CD4-positive, alpha-beta T cell treated with Interferon alpha-2 for 1 hour (primary cell): ENCODE results near the gene CKS1B.

Experiments used
- DNase-seq, 2 donors: peaks; one replicate each; pipeline ENCODE4 v3.0.0-alpha.2; 2020 to 2022

CKS1B gene

DNA sequence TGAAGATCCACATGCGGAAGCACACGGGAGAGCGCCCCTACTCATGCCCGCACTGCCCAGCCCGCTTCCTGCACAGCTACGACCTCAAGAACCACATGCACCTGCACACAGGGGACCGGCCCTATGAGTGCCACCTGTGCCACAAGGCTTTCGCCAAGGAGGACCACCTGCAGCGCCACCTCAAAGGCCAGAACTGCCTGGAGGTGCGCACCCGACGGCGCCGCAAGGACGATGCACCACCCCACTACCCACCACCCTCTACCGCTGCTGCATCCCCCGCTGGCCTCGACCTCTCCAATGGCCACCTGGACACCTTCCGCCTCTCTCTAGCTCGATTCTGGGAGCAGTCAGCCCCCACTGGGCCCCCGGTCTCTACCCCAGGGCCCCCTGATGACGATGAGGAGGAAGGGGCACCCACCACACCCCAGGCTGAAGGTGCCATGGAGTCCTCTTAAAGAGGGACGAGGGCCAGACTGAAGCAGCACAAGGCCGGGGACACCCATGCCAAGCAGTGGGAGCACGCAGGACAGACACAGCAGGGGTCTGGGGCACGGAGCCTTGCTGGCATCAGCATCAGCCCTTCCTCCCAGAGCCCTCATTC is 41.9 kb downstream of the CKS1B start:
- DNase-seq, result peak; percentile 25 to 42

DNA sequence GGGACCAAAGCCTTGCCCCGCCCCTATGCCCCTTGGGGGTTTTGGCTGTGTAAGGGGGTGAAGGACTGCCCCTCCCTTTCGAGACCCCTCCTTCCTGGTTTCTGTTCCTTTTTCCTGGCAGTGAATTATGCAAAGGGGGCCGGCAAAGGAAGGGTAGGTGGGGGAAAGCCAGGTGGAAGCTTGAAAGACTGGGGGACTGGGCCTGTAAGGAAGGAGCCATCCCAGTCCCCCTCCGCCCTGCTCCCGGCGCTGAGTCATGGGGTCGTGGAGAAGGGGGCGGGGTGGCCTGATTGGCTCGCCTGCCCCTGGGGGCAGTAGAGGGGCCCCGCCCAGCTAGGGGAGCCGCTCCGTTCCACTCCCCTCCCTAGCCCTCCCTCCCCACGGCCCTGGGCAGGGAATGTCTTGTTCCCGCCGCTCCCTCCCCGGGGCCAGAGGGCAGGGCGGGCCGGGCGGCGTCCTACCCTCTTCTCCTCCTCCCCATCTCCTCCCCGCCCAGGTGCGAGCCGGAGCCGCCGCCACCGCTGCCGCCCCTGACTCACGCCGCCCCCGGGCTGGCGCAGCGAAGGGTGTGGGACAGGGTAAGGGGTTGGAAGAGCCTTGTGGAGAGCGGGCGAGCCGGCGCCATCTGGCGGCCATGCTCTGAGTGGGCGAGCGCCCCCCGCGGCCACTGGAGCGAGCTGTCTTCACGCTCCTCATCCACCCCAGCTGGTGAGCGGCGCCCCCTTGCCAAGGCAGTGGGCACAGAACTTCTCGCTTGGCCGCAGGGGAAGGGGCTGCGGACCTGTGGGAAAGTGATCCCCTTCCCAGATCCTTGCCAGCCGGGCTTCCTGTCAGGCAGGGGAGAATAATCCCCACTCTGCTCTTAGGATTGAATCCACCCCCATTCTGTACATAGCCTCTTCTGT is 42.8 kb downstream of the CKS1B start:
- DNase-seq, result peak; percentile 86 to 90

DNA sequence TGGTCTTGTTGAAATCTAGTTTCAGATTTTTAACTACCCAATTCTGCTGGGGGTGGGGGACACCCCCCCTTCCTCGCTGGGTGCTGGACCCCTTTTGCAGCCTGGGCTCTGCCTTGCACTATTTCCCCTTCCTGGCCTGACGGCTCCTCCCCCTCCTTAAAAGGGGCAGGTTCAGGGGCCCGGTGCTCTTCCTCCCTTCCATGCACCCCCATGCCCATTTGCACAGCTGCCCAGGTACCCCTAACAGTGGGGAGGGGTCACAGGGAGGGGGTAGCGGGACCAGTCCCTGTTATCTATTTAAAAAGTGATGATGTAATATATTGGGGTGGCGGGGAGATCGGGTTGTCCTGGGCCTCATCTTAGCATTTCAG is 43.5 kb downstream of the CKS1B start:
- DNase-seq, result no peak

DNA sequence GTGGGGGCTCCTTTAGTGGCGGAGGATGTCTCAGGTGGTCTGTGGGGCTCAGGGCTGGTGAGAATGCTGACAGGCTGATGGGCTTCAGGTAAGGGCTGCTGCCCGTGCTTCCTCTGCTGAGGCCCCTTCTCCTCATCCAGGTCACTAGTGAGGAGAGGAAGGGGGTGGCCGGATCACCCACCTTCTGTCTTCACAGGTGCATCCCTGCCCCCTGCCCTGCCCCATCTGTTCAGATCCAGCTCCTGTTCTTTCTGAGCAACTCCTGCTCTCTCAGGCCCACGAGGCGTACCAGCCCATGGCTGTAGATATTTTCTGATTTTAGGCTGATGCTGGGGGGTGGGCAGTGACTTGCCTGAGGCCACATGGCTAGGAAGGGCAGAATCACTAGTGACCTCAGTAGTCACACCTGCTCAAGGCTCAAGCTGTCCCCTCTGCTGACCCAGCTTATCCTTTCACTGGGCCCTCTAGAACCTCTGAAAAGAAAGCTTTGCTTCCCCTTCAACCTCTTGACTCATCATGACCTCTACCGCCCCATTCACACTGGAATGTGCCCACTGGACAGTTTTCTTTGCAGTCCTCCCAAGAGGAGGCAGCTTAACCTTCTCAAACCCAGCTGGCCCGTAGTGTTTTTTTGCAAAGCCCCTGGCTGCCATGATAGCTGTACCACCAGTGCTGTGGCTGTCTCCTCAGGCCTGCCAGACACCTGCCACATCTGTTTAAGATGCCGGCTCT is 44.3 kb downstream of the CKS1B start:
- no peak for DNase-seq

DNA sequence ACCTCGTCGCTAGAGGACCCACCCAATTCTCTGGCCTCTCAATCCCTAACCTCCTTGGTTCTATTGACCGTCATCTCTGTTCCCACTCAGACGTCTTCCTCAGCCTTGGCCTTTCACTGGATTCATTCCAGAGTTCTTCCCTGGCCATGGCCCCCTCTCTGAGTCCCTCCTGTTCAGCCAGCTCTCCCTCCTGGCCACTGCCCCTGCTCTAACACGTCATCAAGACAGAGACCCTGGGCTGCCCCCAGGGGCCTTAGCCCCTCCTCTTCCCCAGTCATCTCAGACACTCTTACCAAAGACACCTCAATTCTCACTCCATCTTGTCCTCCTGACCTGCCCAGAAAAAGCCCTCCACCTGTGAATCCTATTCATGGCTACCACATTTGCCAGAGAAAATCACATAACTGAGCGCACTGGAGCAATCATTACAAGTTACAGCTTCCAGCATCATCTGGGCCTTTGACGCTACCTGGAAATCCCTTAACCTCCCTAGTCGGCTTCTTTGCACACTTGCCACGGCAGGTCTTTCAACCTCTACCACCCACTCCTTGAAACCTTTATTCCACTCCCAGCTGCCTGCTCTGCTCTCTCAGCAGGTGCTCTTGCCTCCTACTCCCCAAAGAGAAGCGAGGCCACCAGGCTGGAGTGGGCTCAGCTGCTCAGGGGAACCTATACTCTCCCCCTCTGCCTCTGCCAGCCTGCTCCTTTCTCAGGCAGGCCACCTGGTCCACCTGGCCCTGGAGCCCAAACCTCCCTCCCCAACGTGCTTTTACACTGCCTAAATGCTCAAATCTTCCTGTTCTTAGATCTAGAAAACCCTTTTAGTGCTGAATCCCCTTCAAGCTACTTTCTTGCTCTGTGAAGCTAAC is 45.1 kb downstream of the CKS1B start:
- DNase-seq, result no peak

DNA sequence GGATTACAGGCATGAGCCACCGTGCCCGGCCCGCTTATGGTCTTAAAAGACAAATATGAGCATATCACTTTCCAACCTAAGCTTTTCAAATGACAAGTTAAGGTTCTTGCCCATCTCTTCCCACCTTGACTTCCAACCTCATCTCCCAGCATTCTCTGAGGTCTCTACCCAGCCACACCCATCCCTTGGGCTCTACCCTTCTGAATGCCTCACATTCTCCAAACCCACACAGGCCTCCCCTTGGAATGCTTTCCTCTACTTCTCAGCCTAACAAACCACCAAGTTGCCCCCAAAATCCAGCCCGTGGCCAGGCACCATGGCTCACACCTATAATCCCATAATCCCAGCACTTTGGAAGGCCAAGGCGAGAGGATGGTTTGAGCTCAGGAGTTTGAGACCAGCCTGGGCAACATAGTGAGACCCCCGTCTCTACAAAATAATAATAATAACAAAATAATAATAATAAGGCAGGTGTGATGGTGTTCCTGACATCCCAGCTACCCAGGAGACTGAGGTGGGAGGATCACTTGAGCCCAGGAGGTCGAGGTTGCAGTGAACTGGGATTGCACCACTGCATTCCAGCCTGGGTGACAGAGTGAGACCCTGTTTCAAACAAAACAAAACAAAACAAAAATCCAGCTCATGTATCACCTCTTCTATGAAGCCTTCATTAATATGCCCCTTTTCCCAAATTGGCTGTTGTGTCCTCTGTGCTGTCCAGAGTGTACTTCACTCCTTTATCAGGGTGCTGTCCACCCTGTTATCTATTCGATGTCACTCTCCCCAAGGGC is 47.9 kb downstream of the CKS1B start:
- no peak for DNase-seq

DNA sequence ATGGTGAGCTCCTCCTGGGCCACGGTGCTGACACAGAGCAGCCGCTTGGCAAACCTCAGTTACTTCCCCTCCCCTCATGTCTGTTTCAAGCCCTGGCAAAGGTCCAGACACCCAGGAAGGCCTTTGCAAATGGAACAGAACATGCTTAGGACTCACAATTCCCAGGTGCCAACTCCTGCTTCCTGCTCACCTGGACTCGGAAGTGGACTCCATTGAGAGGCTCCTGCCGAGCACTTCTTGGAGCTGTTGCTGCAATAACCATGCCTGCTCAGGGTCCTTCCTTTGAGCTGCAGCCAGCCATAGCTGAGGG is 48.4 kb downstream of the CKS1B start:
- no peak for DNase-seq

DNA sequence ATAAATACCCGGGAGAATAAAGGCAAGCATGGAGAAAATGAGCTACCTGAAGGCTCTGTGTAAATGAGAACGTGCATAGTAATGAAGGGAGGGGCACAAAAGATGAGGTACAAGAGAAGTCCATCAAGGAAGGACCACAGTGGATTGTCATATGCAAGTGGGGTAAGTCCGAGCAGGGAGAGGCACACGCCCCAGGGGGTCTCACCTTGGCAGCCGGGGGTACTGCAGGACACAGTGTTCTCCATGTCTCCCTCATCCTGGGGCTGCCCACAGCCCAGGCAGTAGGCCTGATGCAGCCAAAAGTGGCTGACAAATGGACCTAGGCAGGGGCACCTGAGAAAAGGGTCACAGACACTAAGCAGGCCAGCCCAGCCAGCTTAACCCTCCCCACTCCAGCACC is 49.1 kb downstream of the CKS1B start:
- DNase-seq, result no peak

DNA sequence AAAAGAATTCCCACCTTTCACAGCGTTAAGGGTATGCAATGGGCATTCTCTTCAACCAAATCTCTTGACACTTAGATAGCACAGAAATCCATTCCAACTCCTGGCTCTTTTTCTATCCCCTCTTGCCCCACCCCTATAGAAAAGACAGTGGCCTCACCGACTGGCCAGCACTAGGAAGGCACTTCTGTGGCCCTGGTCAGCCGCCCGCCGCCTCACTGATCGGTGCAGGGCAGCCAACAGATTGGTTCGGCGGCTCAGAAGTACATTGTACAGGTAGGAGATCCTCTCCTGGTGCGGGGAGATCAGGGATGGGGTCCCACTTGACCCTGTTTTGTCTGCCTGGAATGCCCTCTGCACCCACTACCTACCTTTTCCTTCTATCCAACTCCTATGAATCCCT is 49.8 kb downstream of the CKS1B start:
- DNase-seq, result no peak

DNA sequence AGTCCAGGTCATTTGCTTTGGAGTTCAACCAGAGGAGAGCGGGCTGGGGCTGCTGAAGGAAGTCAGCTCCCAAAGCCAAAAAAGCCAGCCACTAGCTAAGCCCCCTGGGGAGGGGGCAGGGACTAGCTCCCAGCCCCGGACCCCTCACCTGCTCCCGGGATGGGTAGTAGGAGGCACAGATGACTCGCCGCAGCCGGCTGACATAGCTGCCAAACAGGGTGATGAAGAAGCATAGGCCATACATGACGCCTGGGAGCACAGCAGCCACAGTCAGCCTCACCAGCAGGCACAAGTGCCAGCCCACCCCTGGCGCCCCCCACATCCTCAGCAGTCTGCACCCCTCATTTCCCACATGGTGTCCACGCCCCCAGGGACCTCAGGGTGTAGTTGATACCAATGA is 51.7 kb downstream of the CKS1B start:
- no peak for DNase-seq

DNA sequence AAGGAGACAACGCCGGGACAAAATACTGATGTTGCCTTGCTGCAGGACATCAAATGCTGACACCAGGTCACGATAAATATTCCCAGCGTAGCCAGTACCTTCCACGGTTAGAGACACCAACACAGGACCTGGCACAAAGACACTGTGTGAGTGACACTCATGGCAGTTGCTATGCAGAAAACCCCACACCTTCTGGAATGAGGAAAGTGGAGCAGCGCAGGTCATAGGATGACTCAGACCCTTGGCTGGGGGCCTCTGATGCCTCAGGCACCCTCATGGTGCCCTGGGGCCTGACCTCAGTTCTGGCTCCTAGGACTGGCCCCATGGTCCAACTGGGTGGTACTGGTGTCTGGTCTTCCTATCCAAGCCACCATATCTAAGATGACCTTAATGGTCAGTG is 52.1 kb downstream of the CKS1B start:
- DNase-seq, result no peak
